Trophoblast cell (in vitro differentiated cells and primary cell): ENCODE data around the gene JARID2.

Experiments
- DNase-seq, 2 donors: peaks; one replicate each; pipeline ENCODE4 v3.0.0-alpha.2; 2016
- H2AFZ ChIP-seq: 2 replicates; pipeline ENCODE4 v1.6.1; 2013; ENCODE audit warnings: low read length, moderate library complexity, mild to moderate bottlenecking; ENCODE audit not compliant: insufficient read depth, poor library complexity
- H2AK5ac ChIP-seq: 2 replicates; pipeline ENCODE4 v1.6.1; 2013; ENCODE audit warnings: mild to moderate bottlenecking, low read length
- H2BK120ac ChIP-seq: 2 replicates; pipeline ENCODE4 v1.6.1; 2013; ENCODE audit warnings: low read length, mild to moderate bottlenecking, moderate library complexity; ENCODE audit not compliant: insufficient read depth, poor library complexity
- H2BK12ac ChIP-seq: 2 replicates; pipeline ENCODE4 v1.6.1; 2013; ENCODE audit warnings: mild to moderate bottlenecking, low read length, moderate library complexity
- H2BK5ac ChIP-seq: 2 replicates; pipeline ENCODE4 v1.6.1; 2013; ENCODE audit warnings: low read length, low read depth, moderate library complexity, mild to moderate bottlenecking; ENCODE audit not compliant: poor library complexity
- H3K14ac ChIP-seq: 2 replicates; pipeline ENCODE4 v1.6.1; 2013; ENCODE audit warnings: mild to moderate bottlenecking, low read length
- H3K18ac ChIP-seq: 2 replicates; pipeline ENCODE4 v1.6.1; 2013; ENCODE audit warnings: mild to moderate bottlenecking, low read length
- H3K23ac ChIP-seq: 2 replicates; pipeline ENCODE4 v1.6.1; 2013; ENCODE audit warnings: low read length
- H3K27ac ChIP-seq: 2 replicates; pipeline ENCODE4 v1.5.1; 2013; ENCODE audit warnings: low read depth, mild to moderate bottlenecking, inconsistent platforms, low read length, moderate library complexity
- H3K27me3 ChIP-seq: 2 replicates; pipeline ENCODE4 v1.6.1; 2013; ENCODE audit warnings: inconsistent platforms, mild to moderate bottlenecking, low read length, moderate library complexity; ENCODE audit not compliant: insufficient read depth
- H3K36me3 ChIP-seq, 2 experiments: 1 replicate in 1 of 2; 2 replicates in 1 of 2; pipeline ENCODE4 v1.6.1; 2013; ENCODE audit warnings: low read length in 2 of 2, mild to moderate bottlenecking in 2 of 2, moderate library complexity in 1 of 2; ENCODE audit not compliant: insufficient read depth in 2 of 2, control insufficient read depth in 1 of 2
- H3K4ac ChIP-seq: 2 replicates; pipeline ENCODE4 v1.6.1; 2013; ENCODE audit warnings: low read depth, mild to moderate bottlenecking, low read length, moderate library complexity
- H3K4me1 ChIP-seq, 2 experiments: 1 replicate in 1 of 2; 2 replicates in 1 of 2; pipeline ENCODE4 v1.6.1; 2013; ENCODE audit warnings: low read length in 2 of 2, mild to moderate bottlenecking in 2 of 2, moderate library complexity in 1 of 2; ENCODE audit not compliant: insufficient read depth in 2 of 2, control insufficient read depth in 1 of 2
- H3K4me2 ChIP-seq: 2 replicates; pipeline ENCODE4 v1.6.1; 2013; ENCODE audit warnings: inconsistent platforms, mild to moderate bottlenecking, low read length, moderate library complexity
- H3K4me3 ChIP-seq: 2 replicates; pipeline ENCODE4 v1.5.1; 2013; ENCODE audit warnings: mild to moderate bottlenecking, low read depth, low read length, inconsistent platforms
- H3K79me1 ChIP-seq: one replicate; pipeline ENCODE4 v1.6.1; 2013; ENCODE audit warnings: low read length
- H3K79me2 ChIP-seq: 2 replicates; pipeline ENCODE4 v1.6.1; 2013; ENCODE audit warnings: low read length, mild to moderate bottlenecking; ENCODE audit not compliant: control insufficient read depth, insufficient read depth, poor library complexity
- H3K9ac ChIP-seq: 2 replicates; pipeline ENCODE4 v1.6.1; 2013; ENCODE audit warnings: mild to moderate bottlenecking, low read length
- H3K9me3 ChIP-seq: 2 replicates; pipeline ENCODE4 v1.6.1; 2013; ENCODE audit warnings: low read depth, mild to moderate bottlenecking, control low read depth, inconsistent platforms, low read length; ENCODE audit not compliant: insufficient read depth
- H4K12ac ChIP-seq: 2 replicates; pipeline ENCODE4 v1.6.1; 2013; ENCODE audit warnings: low read depth, mild to moderate bottlenecking, low read length, moderate library complexity
- H4K8ac ChIP-seq: 2 replicates; pipeline ENCODE4 v1.6.1; 2013; ENCODE audit warnings: low read depth, mild to moderate bottlenecking, low read length, moderate library complexity
- H4K91ac ChIP-seq: one replicate; pipeline ENCODE4 v1.6.1; 2013; ENCODE audit warnings: low read depth, mild to moderate bottlenecking, low read length, moderate library complexity
- WGBS: extraction: QIAGEN DNeasy Blood & Tissue Kit; methylation state at CpG from one replicate; pipeline ENCODE4 v1.1.7; 2013; ENCODE audit warnings: missing lambda C conversion rate; ENCODE audit not compliant: insufficient read length, insufficient coverage; ENCODE audit errors: extremely low coverage; 5-methylcytosine and 5-hydroxymethylcytosine counted together

Gene JARID2

GRCh38 chr6:15453186-15453585 lies 207.3 kb downstream of the JARID2 start:
- Histone ChIP-seq H4K91ac (no peak overlapping the region), H3K36me3 (peaks cover 4 to 9% of the 10 kb centered on the region in 2 experiments), H3K9ac (no peak overlapping the region), H2BK5ac (no peak overlapping the region), H4K12ac (no peak overlapping the region), H3K79me2 (no peaks in the 10 kb centered on the region), H3K4me3 (no peak overlapping the region), H3K4ac (no peak overlapping the region), H3K18ac (no peak overlapping the region), H3K4me2 (no peak overlapping the region), H3K79me1 (no peaks in the 10 kb centered on the region), H2BK12ac (no peak overlapping the region), H3K4me1 (peaks cover 0 to 3% of the 10 kb centered on the region in 2 experiments), H3K23ac (no peak overlapping the region), H3K14ac (no peak overlapping the region), H2BK120ac (no peak overlapping the region), H3K9me3 (no peaks in the 10 kb centered on the region), H2AK5ac (no peak overlapping the region), H3K27ac (no peak overlapping the region), H4K8ac (no peak overlapping the region), H2AFZ (no peak overlapping the region), H3K27me3 (no peaks in the 10 kb centered on the region)
- DNase-seq: no peak
- no CpG with 5 or more reads among the region's 4 CpGs for WGBS

GRCh38 chr6:15453622-15454021 lies 207.8 kb downstream of the JARID2 start:
- Histone ChIP-seq H2BK120ac (no peak overlapping the region), H4K8ac (no peak overlapping the region), H3K4me2 (no peak overlapping the region), H2BK12ac (no peak overlapping the region), H3K4me1 (peaks cover 0 to 3% of the 10 kb centered on the region in 2 experiments), H3K14ac (no peak overlapping the region), H3K4me3 (no peak overlapping the region), H3K18ac (no peak overlapping the region), H2BK5ac (no peak overlapping the region), H3K9ac (no peak overlapping the region), H3K36me3 (peaks cover 4 to 9% of the 10 kb centered on the region in 2 experiments), H3K79me2 (no peaks in the 10 kb centered on the region), H4K91ac (no peak overlapping the region), H3K79me1 (no peaks in the 10 kb centered on the region), H2AFZ (no peak overlapping the region), H3K9me3 (no peaks in the 10 kb centered on the region), H3K27ac (no peak overlapping the region), H3K23ac (no peak overlapping the region), H3K4ac (no peak overlapping the region), H3K27me3 (no peaks in the 10 kb centered on the region), H2AK5ac (no peak overlapping the region), H4K12ac (no peak overlapping the region)
- no peak for DNase-seq
- WGBS: no CpG with 5 or more reads among the region's 5 CpGs

- no peak overlapping the region for H3K4me3 ChIP-seq
- H3K4me1 ChIP-seq: peaks cover 0 to 3% of the 10 kb centered on the region in 2 experiments
- H3K23ac ChIP-seq: no peak overlapping the region
- no peak overlapping the region for H2AK5ac ChIP-seq
- DNase-seq: no peak
- H3K27ac ChIP-seq: no peak overlapping the region
- H4K91ac ChIP-seq: no peak overlapping the region
- H4K12ac ChIP-seq: no peak overlapping the region
- H2BK12ac ChIP-seq: no peak overlapping the region
- no peak overlapping the region for H2BK5ac ChIP-seq
- no peaks in the 10 kb centered on the region for H3K27me3 ChIP-seq
- no CpG with 5 or more reads among the region's 2 CpGs for WGBS
- H3K9ac ChIP-seq: no peak overlapping the region
- no peaks in the 10 kb centered on the region for H3K9me3 ChIP-seq
- H4K8ac ChIP-seq: no peak overlapping the region
- no peak overlapping the region for H2BK120ac ChIP-seq
- H3K18ac ChIP-seq: no peak overlapping the region
- H3K4me2 ChIP-seq: no peak overlapping the region
- H3K79me2 ChIP-seq: no peaks in the 10 kb centered on the region
- H3K79me1 ChIP-seq: peaks cover 2% of the 10 kb centered on the region
- H2AFZ ChIP-seq: no peak overlapping the region
- peaks cover 4 to 9% of the 10 kb centered on the region in 2 experiments for H3K36me3 ChIP-seq
- no peak overlapping the region for H3K14ac ChIP-seq
- no peak overlapping the region for H3K4ac ChIP-seq
Observed at GRCh38 chr6:15456422-15456821, 210.6 kb downstream of the JARID2 start.

- peaks cover 1 to 5% of the 10 kb centered on the region in 2 experiments for H3K36me3 ChIP-seq
- DNase-seq: no peak
- no peak overlapping the region for H2AK5ac ChIP-seq
- no peak overlapping the region for H3K4me2 ChIP-seq
- H3K27ac ChIP-seq: no peak overlapping the region
- no CpG with 5 or more reads among the region's 4 CpGs for WGBS
- no peak overlapping the region for H3K23ac ChIP-seq
- no peak overlapping the region for H4K8ac ChIP-seq
- H3K14ac ChIP-seq: no peak overlapping the region
- H2BK120ac ChIP-seq: no peak overlapping the region
- H4K91ac ChIP-seq: no peak overlapping the region
- no peak overlapping the region for H3K9ac ChIP-seq
- H3K4me3 ChIP-seq: no peak overlapping the region
- H3K4ac ChIP-seq: no peak overlapping the region
- no peaks in the 10 kb centered on the region for H3K27me3 ChIP-seq
- H3K79me1 ChIP-seq: peaks cover 2% of the 10 kb centered on the region
- H2AFZ ChIP-seq: no peak overlapping the region
- H3K9me3 ChIP-seq: no peaks in the 10 kb centered on the region
- peaks cover 0 to 3% of the 10 kb centered on the region in 2 experiments for H3K4me1 ChIP-seq
- no peaks in the 10 kb centered on the region for H3K79me2 ChIP-seq
- no peak overlapping the region for H4K12ac ChIP-seq
- H2BK12ac ChIP-seq: no peak overlapping the region
- H2BK5ac ChIP-seq: no peak overlapping the region
- no peak overlapping the region for H3K18ac ChIP-seq
Observed at GRCh38 chr6:15457121-15457650, 211.3 kb downstream of the JARID2 start.
